HepG2 (cell line): Measurements from ENCODE around the gene ZNF540.

ENCODE experiments used
- CCAR2 ChIP-seq: fragments of 200-400 bp; formaldehyde crosslinking; optimal IDR thresholded peaks from 2 replicates; pipeline ENCODE3; 2018; ENCODE audit warnings: low read depth, mild to moderate bottlenecking, low read length, moderate library complexity
- CTCF ChIP-seq: sonication (generic); formaldehyde crosslinking; IDR thresholded peaks from 2 replicates; pipeline ENCODE4 v1.5.0; 2020; ENCODE audit warnings: mild to moderate bottlenecking, missing genetic modification reagents, moderate library complexity
- FOSL1 ChIP-seq: sonication (generic); formaldehyde crosslinking; IDR thresholded peaks from 2 replicates; pipeline ENCODE4 v1.9.0; 2021; ENCODE audit warnings: missing genetic modification reagents, borderline replicate concordance
- HOXA3 ChIP-seq: sonication (generic); formaldehyde crosslinking; IDR thresholded peaks from 2 replicates; pipeline ENCODE4 v1.5.0; 2020; ENCODE audit warnings: missing genetic modification reagents
- KDM4B ChIP-seq: sonication (generic); formaldehyde crosslinking; IDR thresholded peaks from 2 replicates; pipeline ENCODE4 v1.4.0; 2020; ENCODE audit warnings: missing genetic modification reagents
- POLR2AphosphoS5 ChIP-seq: IDR thresholded peaks from 2 replicates; pipeline ENCODE4 v1.6.1; 2012; ENCODE audit warnings: low read depth, low read length
- RELA ChIP-seq: sonication (generic); formaldehyde crosslinking; IDR thresholded peaks from 2 replicates; pipeline ENCODE4 v1.4.0; 2020; ENCODE audit warnings: missing genetic modification reagents
- SNAPC4 ChIP-seq: sonication (generic); formaldehyde crosslinking; IDR thresholded peaks from 2 replicates; pipeline ENCODE4 v1.4.0; 2020; ENCODE audit warnings: mild to moderate bottlenecking, missing genetic modification reagents
- UBTF ChIP-seq: sonication (generic); formaldehyde crosslinking; IDR thresholded peaks from 2 replicates; pipeline ENCODE4 v1.4.0; 2020; ENCODE audit warnings: mild to moderate bottlenecking, missing genetic modification reagents
- YY1 ChIP-seq: IDR thresholded peaks from 2 replicates; pipeline ENCODE4 v1.6.1; 2011; ENCODE audit warnings: low read length, low read depth, moderate library complexity, mild to moderate bottlenecking; ENCODE audit not compliant: insufficient read depth, insufficient replicate concordance
- ZNF24 ChIP-seq: fragments of 450-650 bp; IDR thresholded peaks from 2 replicates; pipeline ENCODE4 v1.6.1; 2017; ENCODE audit warnings: antibody characterized with exemption, mild to moderate bottlenecking
- ZNF362 ChIP-seq: sonication (generic); formaldehyde crosslinking; IDR thresholded peaks from 2 replicates; pipeline ENCODE4 v1.4.0; 2020; ENCODE audit warnings: missing genetic modification reagents, mild to moderate bottlenecking, borderline replicate concordance
- ZNF816 ChIP-seq: sonication (generic); formaldehyde crosslinking; IDR thresholded peaks from 2 replicates; pipeline ENCODE4 v1.8.0; 2022; ENCODE audit warnings: missing genetic modification reagents, mild to moderate bottlenecking, borderline replicate concordance

- TF ChIP-seq FOSL1 (CRISPR knock-in tag) (no peak), ZNF362 (CRISPR knock-in tag) (no peak), ZNF816 (CRISPR knock-in tag) (no peak), CTCF (no peak), UBTF (CRISPR knock-in tag) (peak; percentile 93; the same call in 1 of the 2 replicates), ZNF24 (no peak), HOXA3 (CRISPR knock-in tag) (no peak), SNAPC4 (CRISPR knock-in tag) (0 out of 2 replicates have a peak, but pooled peaks have one; percentile 69), CCAR2 (no peak), POLR2AphosphoS5 (peak; percentile 80), KDM4B (CRISPR knock-in tag) (0 out of 2 replicates have a peak, but pooled peaks have one; percentile 10), YY1 (peak; percentile 82), RELA (no peak)
Observed at GRCh38 chr19:37655301-37655688, 60.6 kb downstream of the ZNF540 start, which contains the start of gene ZFP30.
